HG03558 (cell line): ENCODE measurements around the gene CCDC91.
"Not testable (repeated sequence)": the region's sequence is repeated elsewhere in the genome, so short reads cannot be mapped to it uniquely, and the experiment has no call there.

ENCODE experiments used
- ATAC-seq: cut with Tn5 transposase; IDR thresholded peaks from one replicate; pipeline ENCODE4 v1.9.1; 2021; ENCODE audit warnings: moderate number of reproducible peaks; ENCODE audit not compliant: unreplicated experiment; ENCODE audit errors: extremely low read depth

Gene CCDC91

GRCh38 chr12:28227251-28227650 lies 37.0 kb downstream of the CCDC91 start:
- ATAC-seq: no peak

DNA sequence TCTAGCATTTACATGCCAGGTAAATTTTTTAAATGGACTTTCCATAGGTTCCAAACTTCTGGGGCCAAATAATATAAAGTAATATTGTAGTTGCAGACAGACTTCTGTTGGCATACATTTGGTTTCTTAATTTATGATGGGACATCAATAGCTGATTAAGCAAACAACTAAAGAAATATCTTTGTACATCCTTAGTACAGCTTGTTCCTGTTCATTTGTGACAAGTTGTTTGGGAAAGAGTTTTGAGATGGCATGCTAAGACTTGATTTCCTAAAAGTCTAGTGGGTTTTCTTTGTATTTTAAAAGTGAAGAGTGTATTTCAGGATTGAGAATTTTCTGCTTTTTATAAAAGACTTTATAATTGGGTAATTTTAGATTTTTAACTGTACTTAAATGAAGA lies 41.0 kb downstream of the CCDC91 start:
- ATAC-seq: no peak

GRCh38 chr12:28232211-28232928 lies 42.1 kb downstream of the CCDC91 start:
- no peak for ATAC-seq

- ATAC-seq: no peak
Observed at GRCh38 chr12:28234444-28234843, 44.2 kb downstream of the CCDC91 start.

DNA sequence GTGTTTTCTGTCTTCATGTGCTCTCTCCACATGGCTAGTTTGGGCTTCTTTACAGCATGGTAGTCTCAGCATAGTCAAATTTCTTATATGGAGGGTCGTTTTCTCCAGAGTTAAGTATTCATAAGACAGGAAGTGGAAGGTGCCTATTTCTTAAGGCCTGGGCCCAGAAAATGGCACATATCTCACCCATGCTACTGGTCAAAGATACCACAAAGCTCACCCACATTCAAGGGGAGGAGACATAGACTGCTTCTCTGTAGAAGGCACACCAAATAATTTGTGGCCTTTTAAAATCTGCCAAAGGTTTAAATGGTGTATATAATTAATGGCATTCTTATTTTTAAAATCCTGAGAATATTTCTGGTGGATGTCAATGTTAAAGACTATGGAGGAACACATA lies 44.8 kb downstream of the CCDC91 start:
- ATAC-seq: no peak

DNA sequence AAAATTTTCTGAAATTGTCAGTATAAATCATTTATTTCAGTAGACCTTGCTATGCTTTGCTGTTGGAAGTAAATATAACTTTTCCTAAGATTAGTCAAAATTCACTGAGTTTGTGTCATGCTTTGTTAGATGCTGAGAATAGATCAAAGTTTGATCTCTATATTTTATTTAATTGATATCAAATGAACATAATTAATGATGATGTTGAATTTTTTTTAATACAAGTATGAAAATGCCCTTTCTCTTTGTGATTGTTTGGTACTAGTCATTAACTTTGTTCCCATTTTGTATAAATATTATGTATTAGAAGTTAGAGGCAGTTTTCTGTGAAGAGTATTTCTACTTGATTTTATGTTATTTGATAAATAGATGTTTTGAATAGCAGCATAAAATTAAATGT lies 45.7 kb downstream of the CCDC91 start:
- no peak for ATAC-seq

DNA sequence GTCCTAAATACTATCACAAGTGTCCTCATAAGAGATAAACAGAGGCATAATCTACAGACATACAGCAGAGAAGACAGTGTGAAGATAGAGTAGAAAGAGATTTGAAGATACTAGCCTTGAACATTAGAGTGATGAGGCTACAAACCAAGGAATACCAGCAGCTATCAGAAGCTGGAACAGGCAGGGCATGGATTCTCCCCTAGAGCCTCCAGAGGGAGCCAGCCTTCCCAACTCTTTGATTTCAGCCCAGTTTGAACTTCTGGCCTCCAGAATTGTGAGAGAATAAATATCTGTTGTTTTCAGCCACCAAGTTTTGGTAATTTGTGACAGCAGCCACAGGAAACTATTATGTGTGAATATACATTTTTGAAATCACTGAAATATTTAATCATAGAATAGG lies 47.2 kb downstream of the CCDC91 start:
- ATAC-seq: no peak

DNA sequence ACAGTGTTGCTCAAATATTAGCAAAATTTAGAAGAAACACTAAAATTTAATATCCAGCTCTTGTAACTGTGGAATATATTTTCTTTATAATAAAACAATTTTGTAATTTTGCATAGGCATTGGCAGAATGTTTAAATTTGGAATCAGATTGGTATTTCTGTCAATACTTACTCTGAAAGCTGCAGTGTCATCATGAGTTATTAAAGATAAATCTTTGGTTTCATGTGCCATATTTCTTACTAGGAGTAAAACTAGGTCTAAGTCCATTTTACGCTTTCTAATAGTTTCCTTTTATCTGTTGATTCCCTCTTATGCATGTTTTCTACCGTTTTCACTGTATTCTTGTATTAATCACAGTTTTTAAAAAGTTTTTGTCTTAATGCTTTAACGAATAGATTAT lies 49.7 kb downstream of the CCDC91 start:
- ATAC-seq: no peak

- no peak for ATAC-seq
Observed at GRCh38 chr12:28240853-28241252, 50.6 kb downstream of the CCDC91 start.

DNA sequence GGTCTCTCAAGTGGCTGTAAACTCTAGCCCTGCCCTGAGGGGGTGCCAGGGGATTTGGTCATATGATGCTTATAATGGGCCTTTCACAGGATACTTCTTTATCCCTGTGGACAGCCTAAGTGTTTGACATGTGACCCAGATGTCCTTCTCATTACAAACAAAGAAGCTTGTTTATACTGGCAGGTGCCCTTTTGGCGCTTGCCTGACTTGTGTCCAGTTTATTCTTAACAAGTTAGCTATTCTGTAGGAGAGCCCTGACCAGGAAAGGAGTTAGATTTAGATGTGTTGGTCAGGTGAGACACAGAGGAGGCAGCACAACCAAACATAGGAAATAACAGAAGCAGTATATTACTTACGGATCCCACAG lies 51.9 kb downstream of the CCDC91 start:
- no peak for ATAC-seq

DNA sequence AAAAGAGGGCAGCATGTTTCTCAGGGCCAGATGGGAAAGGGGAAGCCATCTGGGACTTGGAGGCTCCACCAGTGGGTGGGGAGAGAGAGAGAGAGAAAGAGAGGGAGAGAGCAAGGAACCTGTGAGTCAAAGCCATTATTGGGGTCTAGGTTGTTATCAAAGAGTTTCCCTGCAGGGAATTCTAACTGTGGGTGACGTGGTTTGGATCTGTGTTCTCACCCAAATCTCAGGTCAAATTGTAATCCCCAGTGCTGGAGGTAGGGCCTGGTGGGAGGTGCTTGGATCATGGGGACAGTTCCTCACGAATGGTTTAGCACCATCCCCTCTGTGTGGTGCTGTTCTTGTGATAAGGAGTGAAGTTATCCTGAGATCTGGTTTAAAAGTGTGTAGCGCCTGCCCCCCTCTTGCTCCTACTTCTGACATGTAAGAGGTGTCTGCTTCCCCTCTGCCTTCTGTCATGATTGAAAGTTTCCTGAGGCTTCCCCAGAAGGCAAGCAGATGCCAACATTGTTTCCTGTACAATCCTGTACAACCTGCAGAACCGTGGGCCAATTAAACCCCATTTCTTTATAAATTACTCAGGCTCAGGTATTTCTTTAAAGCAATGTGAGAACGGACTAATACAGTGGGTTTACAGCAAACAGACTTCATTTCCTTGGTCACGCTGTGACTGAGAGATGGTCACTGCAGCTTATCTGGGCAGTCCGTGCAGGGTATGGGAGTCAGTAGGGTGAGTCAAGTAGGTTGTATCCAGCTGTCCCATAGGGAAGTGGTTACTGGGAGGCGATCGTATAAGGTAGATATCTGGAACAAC lies 52.4 kb downstream of the CCDC91 start:
- ATAC-seq: no peak

DNA sequence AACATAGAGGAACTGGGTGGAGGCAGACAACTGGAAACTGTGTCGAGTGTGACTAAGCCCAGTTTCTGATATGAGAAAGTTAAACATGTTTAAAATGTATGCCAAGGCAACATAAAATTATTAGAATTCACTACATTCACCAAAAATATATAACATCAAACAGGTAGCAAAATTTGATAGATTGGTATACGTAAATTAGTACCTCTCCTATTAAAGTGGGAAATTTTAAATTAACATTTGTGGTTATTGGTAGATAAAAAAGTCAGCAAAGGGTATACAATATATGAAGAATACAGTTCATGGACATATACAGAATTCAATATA lies 53.0 kb downstream of the CCDC91 start:
- ATAC-seq: no peak

- ATAC-seq: no peak
Observed at GRCh38 chr12:28247806-28248205, 57.5 kb downstream of the CCDC91 start.

- ATAC-seq: no peak
Observed at GRCh38 chr12:28248555-28249145, 58.4 kb downstream of the CCDC91 start.

DNA sequence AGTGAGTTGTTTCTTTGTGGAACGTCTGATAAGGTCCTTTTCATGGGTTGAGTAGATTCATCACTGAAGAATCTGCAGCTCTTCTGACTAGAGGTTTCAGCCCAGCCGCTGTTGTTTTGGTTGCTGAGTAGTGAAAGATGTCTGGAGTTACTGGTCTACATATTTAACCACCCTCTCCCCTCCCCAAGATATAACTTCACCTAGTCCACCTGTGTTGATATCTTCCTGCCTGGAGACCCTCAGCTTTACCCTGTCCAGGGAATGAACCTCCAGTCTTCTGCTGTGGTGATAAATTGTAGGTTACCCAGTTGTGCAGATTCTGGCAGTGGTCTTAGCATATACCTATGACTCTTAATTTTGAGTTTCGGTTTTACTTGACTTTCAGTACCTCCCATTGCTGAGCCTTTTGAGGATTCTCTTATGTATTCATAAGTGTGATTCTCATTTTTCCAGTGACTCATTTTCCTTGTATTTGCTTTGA lies 62.9 kb downstream of the CCDC91 start:
- ATAC-seq: peak; percentile 90

DNA sequence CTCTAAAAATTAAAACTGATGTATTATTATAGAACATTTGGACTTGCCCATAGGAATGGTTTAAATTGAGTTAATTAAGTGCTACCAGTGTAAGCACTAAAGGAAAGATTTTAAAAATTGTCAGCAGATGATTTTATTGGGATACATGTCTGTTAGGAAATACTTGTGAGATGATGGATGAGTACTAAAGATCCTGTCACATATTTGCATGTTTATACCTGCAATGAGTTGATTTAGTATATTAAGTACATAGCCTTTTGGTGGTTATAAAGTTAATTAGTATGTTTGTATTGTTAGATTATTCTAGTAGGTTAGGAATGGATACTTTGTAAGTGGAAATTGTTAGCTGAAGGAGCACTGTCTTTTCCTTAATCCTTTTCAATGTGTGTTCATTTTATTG lies 67.2 kb downstream of the CCDC91 start:
- no peak for ATAC-seq

DNA sequence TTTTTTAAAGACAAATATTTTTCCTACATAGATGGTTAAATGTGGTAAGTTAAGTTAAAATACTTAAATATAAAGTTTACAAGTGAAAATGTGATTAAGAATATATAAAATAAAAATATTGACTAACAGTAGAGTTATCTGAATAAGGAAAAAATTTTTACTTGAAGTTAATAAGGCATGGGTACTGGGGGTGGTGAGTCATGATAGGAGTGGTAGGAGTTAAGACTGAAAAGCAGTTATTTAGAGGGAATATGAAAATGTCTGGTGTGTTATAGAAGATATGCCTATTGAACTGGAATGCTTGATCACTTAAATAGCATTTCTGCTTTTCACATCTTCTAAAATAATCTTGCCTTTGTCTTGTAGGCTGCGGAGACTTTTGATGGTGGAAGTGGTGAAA lies 68.7 kb downstream of the CCDC91 start:
- no peak for ATAC-seq

DNA sequence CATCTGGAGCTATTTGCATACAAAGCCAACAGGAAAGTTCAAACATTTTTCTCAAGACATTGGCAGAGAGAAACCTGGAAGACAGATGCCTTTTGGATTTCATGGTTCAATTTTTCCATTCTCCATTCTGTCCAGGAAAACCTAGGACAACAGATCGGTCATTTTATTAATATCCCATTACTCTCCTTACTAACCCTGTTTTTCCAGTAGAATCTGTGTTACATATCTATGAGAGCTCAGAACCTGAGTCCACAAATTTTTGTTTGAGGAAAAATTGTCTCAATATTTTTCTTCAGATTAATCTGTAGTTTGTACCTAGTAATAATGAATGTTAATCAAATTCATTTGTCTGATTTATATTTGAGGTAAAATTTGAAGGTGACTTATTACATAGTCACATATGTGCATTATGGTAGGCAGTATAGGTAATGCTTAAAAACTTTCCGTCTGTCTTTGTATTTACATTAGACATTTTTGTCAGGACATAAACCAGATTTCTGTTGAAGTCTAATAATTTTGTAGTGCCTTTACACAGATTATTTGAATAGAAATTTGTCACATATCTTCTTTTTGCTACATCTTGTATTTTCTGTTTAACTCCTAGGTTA lies 75.3 kb downstream of the CCDC91 start:
- ATAC-seq: no peak

DNA sequence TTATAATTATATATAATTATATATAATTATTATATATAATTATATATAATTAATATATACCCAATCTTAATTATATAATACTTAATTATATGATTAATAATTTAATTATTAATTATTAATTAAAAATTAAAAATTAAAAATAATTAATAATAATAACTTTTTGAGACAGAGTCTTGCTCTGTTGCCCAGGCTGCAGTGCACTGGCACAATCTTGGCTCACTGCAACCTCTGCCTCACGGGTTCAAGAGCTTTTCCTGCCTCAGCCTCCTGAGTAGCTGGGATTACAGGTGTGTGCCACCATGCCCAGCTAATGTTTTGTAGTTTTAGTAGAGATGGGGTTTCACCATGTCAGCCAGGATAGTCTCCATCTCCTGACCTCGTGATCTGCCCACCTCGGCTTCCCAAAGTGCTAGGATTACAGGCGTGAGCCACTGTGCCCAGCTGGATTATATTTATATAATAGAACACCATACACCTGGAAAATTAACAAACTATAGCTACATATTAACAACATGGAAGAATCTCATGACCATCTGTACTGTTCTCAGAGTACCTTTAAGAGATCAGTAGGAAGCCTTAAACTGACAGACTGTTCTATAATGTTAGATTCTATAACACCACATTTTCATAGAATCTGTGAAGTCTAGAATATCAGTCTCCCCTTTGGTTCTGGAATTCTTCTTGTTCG lies 77.8 kb downstream of the CCDC91 start:
- ATAC-seq: not testable (repeated sequence)

- no peak for ATAC-seq
Observed at GRCh38 chr12:28268608-28269229, 78.5 kb downstream of the CCDC91 start.
